OCI-LY1 (cell line): ENCODE data around the gene MIB2.

Experiments used
- H2AFZ ChIP-seq: fragments of 200-600 bp; sonication (generic), shearing (Covaris generic); 2 replicates; pipeline ENCODE4 v1.6.0; 2014; ENCODE audit warnings: antibody characterized with exemption, mild to moderate bottlenecking, low read length
- H3F3A ChIP-seq: fragments of 200-600 bp; sonication (generic), shearing (Covaris generic); 2 replicates; pipeline ENCODE4 v1.6.0; 2014; ENCODE audit warnings: mild to moderate bottlenecking, antibody characterized with exemption, low read length, moderate library complexity; ENCODE audit not compliant: insufficient read depth
- H3K27ac ChIP-seq: fragments of 200-600 bp; sonication (generic); 2 replicates; pipeline ENCODE4 v1.5.1; 2014; ENCODE audit warnings: low read length, mixed run types, mild to moderate bottlenecking, low read depth; ENCODE audit not compliant: poor library complexity, severe bottlenecking
- H3K27me3 ChIP-seq: fragments of 200-600 bp; sonication (generic); 2 replicates; pipeline ENCODE4 v1.6.0; 2014; ENCODE audit warnings: antibody characterized with exemption, mild to moderate bottlenecking, low read length, moderate library complexity; ENCODE audit not compliant: insufficient read depth
- H3K36me3 ChIP-seq: fragments of 200-600 bp; sonication (generic); 2 replicates; pipeline ENCODE4 v1.6.1; 2014; ENCODE audit warnings: mild to moderate bottlenecking, antibody characterized with exemption, low read length, moderate library complexity, mixed read lengths; ENCODE audit not compliant: insufficient read depth
- H3K4me1 ChIP-seq: fragments of 200-600 bp; sonication (generic); 2 replicates; pipeline ENCODE4 v1.5.1; 2014; ENCODE audit warnings: mild to moderate bottlenecking, low read length, moderate library complexity; ENCODE audit not compliant: insufficient read depth, severe bottlenecking
- H3K4me2 ChIP-seq: fragments of 200-600 bp; sonication (generic), shearing (Covaris generic); 2 replicates; pipeline ENCODE4 v1.6.1; 2014; ENCODE audit warnings: low read length
- H3K4me3 ChIP-seq: fragments of 200-600 bp; sonication (generic); 2 replicates; pipeline ENCODE4 v1.5.1; 2014; ENCODE audit warnings: low read length, low read depth, mild to moderate bottlenecking, mixed read lengths; ENCODE audit not compliant: poor library complexity, severe bottlenecking
- H3K79me2 ChIP-seq: fragments of 200-600 bp; shearing (Covaris generic); 2 replicates; pipeline ENCODE4 v1.6.1; 2016; ENCODE audit warnings: mixed run types, low read length, mixed read lengths; ENCODE audit not compliant: insufficient read depth
- H3K9ac ChIP-seq: fragments of 200-600 bp; sonication (generic), shearing (Covaris generic); 2 replicates; pipeline ENCODE4 v1.6.1; 2014; ENCODE audit warnings: mild to moderate bottlenecking, low read length, mixed read lengths
- H3K9me2 ChIP-seq: fragments of 200-600 bp; sonication (generic), shearing (Covaris generic); 2 replicates; pipeline ENCODE4 v1.6.1; 2014; ENCODE audit warnings: low read depth, mild to moderate bottlenecking, low read length, mixed read lengths
- H3K9me3 ChIP-seq: fragments of 200-600 bp; shearing (Covaris generic); 2 replicates; pipeline ENCODE4 v1.6.1; 2014; ENCODE audit warnings: low read length, mixed read lengths
- H4K20me1 ChIP-seq: fragments of 200-600 bp; sonication (generic), shearing (Covaris generic); 2 replicates; pipeline ENCODE4 v1.6.0; 2016; ENCODE audit warnings: mild to moderate bottlenecking, low read length; ENCODE audit not compliant: insufficient read depth
- EZH2 ChIP-seq: fragments of 200-600 bp; sonication (generic), shearing (Covaris generic); IDR thresholded peaks from 2 replicates; pipeline ENCODE4 v1.8.0; 2017; ENCODE audit warnings: borderline replicate concordance, mixed run types, mild to moderate bottlenecking, antibody characterized with exemption, low read length, moderate library complexity, mixed read lengths
- TF ChIP-seq, protein P1 (sequence below): fragments of 200-600 bp; sonication (generic), shearing (Covaris generic); IDR thresholded peaks from 2 replicates; pipeline ENCODE4 v1.5.1; 2017; ENCODE audit warnings: mild to moderate bottlenecking, antibody characterized with exemption, low read length, moderate library complexity, mixed read lengths

The MIB2 gene

DNA sequence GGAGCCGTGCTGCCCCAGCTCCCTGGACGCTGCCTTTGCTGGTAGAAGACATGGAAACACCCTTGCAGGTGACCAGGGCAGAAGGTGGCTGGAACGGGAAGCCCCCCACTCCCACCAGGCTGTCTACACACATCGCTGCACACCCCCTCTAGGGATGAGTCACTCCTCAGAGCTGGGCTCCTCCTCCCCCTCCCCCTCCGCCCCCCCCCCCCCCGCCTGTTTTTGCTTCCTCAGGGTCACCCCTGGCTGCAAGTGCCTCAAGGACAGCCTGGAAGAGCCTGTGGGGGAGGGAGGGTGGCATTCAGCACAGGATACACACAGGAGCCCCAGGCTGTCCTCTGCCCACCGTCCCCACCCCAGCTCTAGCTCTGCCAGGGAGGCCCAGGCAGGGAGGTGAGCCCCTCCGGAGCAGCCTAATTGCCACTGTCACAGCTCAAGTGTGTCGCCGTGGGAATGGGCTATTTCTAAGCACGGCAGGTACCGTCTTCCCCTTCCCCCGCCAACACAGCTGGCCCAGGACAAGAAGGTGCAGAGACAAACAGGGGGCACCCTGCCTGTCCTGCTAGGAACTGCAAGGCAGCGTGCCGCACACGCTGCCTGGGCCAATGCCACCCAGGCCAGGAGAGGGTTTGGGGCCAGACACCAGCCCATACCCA is 17.9 kb upstream of the MIB2 start:
- H3K4me1 ChIP-seq, result no peaks in the 10 kb centered on the region
- H3K9me2 ChIP-seq, result no peaks in the 10 kb centered on the region
- no peaks in the 10 kb centered on the region for H3F3A ChIP-seq
- no peak overlapping the region for H3K4me3 ChIP-seq
- no peaks in the 10 kb centered on the region for H3K9me3 ChIP-seq
- H4K20me1 ChIP-seq, result no peaks in the 10 kb centered on the region
- H3K27ac ChIP-seq, result no peak overlapping the region
- no peaks in the 10 kb centered on the region for H3K79me2 ChIP-seq
- TF ChIP-seq, protein P1, sequence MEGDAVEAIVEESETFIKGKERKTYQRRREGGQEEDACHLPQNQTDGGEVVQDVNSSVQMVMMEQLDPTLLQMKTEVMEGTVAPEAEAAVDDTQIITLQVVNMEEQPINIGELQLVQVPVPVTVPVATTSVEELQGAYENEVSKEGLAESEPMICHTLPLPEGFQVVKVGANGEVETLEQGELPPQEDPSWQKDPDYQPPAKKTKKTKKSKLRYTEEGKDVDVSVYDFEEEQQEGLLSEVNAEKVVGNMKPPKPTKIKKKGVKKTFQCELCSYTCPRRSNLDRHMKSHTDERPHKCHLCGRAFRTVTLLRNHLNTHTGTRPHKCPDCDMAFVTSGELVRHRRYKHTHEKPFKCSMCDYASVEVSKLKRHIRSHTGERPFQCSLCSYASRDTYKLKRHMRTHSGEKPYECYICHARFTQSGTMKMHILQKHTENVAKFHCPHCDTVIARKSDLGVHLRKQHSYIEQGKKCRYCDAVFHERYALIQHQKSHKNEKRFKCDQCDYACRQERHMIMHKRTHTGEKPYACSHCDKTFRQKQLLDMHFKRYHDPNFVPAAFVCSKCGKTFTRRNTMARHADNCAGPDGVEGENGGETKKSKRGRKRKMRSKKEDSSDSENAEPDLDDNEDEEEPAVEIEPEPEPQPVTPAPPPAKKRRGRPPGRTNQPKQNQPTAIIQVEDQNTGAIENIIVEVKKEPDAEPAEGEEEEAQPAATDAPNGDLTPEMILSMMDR, result peak; percentile 38; the same call in 1 of the 2 replicates
- no peak for TF ChIP-seq EZH2
- H3K36me3 ChIP-seq, result no peaks in the 10 kb centered on the region
- no peak overlapping the region for H2AFZ ChIP-seq
- no peak overlapping the region for H3K4me2 ChIP-seq
- peaks cover 6% of the 10 kb centered on the region; the same call in 1 of the 2 replicates for H3K27me3 ChIP-seq
- no peak overlapping the region for H3K9ac ChIP-seq

DNA sequence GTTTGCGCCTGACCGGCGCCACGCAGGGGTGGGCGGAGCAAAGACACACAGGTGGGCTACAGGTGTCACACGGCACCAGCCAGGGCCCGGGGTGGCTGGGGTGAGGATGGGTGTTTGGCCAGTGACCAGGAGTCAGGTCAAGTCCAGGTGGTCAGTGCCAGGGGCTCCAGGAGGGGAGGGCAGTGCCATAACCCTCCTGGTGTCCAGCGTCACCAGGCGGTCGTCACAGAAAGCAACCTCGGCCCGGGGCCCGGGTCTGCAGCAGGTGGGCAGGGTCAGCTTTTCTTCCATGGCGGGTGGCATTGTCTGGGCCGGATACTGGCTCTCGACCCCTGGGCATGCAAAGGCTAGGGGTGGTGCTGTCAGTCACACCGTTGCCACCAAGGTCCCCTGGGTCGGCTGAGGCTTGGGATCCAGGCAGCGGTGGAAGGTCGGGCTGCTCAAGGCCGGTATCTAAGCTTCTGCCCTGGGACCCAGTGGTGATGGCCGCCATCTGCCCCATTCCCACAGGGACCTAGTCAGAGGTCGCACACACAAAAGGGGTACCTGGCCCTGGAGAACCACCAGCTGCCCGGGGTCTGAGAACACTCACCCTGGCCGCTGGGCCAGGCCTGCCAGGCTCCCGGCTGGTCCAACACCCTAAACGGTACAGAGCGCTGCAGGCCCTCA is 17.1 kb upstream of the MIB2 start:
- Histone ChIP-seq H3K36me3 (no peaks in the 10 kb centered on the region), H3K79me2 (no peaks in the 10 kb centered on the region), H3K4me2 (no peak overlapping the region), H2AFZ (no peak overlapping the region), H3K9me3 (no peaks in the 10 kb centered on the region), H3K9ac (no peak overlapping the region), H3K4me3 (no peak overlapping the region), H3K27ac (no peak overlapping the region), H3K27me3 (peaks cover 6% of the 10 kb centered on the region; the same call in 1 of the 2 replicates), H4K20me1 (no peaks in the 10 kb centered on the region), H3K9me2 (no peaks in the 10 kb centered on the region), H3F3A (no peaks in the 10 kb centered on the region), H3K4me1 (no peaks in the 10 kb centered on the region)
- no peak for TF ChIP-seq EZH2
- TF ChIP-seq, protein P1, result no peak

DNA sequence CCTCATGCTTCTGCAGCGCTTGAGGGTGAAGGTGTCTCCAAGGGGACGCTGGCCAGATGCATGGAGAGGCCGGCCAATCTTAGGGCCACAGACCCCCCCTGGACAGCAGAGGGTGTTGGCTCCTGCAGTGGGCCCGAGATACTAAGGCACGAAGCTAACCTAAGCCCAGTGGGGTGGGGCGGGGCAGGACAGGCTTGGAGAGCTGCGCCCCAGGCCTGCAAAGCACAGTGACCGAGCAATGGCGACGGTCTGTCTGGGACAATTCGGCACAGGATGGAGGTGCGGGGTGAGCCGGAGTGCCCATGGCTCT is 16.6 kb upstream of the MIB2 start:
- H3K4me1 ChIP-seq, result no peaks in the 10 kb centered on the region

More for the DNA sequence above, 16.6 kb upstream of the MIB2 start:
- Histone ChIP-seq H3K79me2 (no peaks in the 10 kb centered on the region), H2AFZ (no peak overlapping the region), H4K20me1 (no peaks in the 10 kb centered on the region), H3K36me3 (no peaks in the 10 kb centered on the region), H3F3A (no peaks in the 10 kb centered on the region), H3K27ac (no peak overlapping the region), H3K9ac (no peak overlapping the region), H3K4me3 (no peak overlapping the region), H3K9me2 (no peaks in the 10 kb centered on the region), H3K9me3 (no peaks in the 10 kb centered on the region), H3K27me3 (peaks cover 6% of the 10 kb centered on the region; the same call in 1 of the 2 replicates), H3K4me2 (no peak overlapping the region)
- TF ChIP-seq, protein P1, result no peak
- no peak for TF ChIP-seq EZH2
